Stomach smooth muscle (tissue), 2 donors: ENCODE data around the gene NUBP2.

ENCODE experiments used
- H3K27ac ChIP-seq: one replicate; pipeline ENCODE4 v1.7.0; 2013; ENCODE audit warnings: mild to moderate bottlenecking, low read length, inconsistent platforms
- H3K27me3 ChIP-seq, 2 donors: one replicate each; pipeline ENCODE4 v1.7.0; 2013; ENCODE audit warnings: low read length in 2 of 2; ENCODE audit not compliant: insufficient read depth in 2 of 2, control insufficient read depth in 1 of 2
- H3K36me3 ChIP-seq, 2 donors: one replicate each; pipeline ENCODE4 v1.7.0; 2013; ENCODE audit warnings: low read length in 2 of 2; ENCODE audit not compliant: control insufficient read depth in 2 of 2, insufficient read depth in 2 of 2
- H3K4me1 ChIP-seq: one replicate; pipeline ENCODE4 v1.7.0; 2013; ENCODE audit warnings: low read length; ENCODE audit not compliant: control insufficient read depth, insufficient read depth
- H3K4me3 ChIP-seq, 2 donors: one replicate each; pipeline ENCODE4 v1.7.0; 2013; ENCODE audit warnings: low read length in 2 of 2
- H3K9ac ChIP-seq, 2 donors: one replicate each; pipeline ENCODE4 v1.7.0; 2013; ENCODE audit warnings: low read length in 2 of 2, mild to moderate bottlenecking in 1 of 2
- H3K9me3 ChIP-seq, 2 donors: one replicate each; pipeline ENCODE4 v1.7.0; 2013; ENCODE audit warnings: low read length in 2 of 2; ENCODE audit not compliant: control insufficient read depth in 2 of 2
- donor health status: healthy.
- donor health status: Pancreatic carcinoma.

NUBP2 gene

DNA sequence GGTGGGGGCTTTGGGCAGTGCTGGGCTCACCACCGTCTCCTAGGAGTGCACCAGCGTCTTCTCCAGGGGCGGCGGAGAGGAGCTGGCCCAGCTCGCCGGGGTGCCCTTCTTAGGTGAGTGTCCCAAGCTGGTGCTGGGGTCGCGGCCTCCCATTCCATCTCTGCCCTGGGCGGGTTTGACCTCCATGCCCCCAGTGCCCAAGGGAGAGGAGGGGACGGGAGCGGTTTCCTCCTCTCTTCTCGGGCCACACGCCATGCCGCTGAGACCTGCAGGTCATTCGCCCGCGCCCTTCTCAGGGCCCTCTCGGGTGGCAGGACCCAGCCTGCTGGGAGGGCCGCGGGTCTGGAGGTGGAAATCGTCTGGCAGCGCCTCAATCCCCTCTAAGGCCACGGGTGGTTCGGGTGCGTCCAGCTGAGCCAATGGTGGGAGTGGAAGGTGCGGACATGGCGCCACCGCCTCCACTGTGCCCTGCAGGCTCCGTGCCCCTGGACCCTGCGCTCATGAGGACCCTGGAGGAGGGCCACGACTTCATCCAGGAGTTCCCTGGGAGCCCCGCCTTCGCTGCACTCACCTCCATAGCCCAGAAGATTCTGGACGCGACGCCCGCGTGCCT is 5.4 kb downstream of the NUBP2 start:
- Histone ChIP-seq H3K36me3 (peaks cover 14 to 20% of the 10 kb centered on the region in 2 donors), H3K4me1 (peaks cover 18% of the 10 kb centered on the region), H3K9me3 (no peaks in the 10 kb centered on the region), H3K27me3 (no peaks in the 10 kb centered on the region), H3K27ac (no peak overlapping the region), H3K9ac (no peak overlapping the region), H3K4me3 (no peak overlapping the region)

GRCh38 chr16:1788708-1789100 is 5.9 kb downstream of the NUBP2 start:
- Histone ChIP-seq H3K27me3 (no peaks in the 10 kb centered on the region), H3K27ac (no peak overlapping the region), H3K4me3 (no peak overlapping the region), H3K9ac (no peak overlapping the region), H3K9me3 (no peaks in the 10 kb centered on the region), H3K36me3 (peaks cover 14 to 20% of the 10 kb centered on the region in 2 donors), H3K4me1 (peaks cover 14% of the 10 kb centered on the region)

GRCh38 chr16:1789643-1790045 is 6.9 kb downstream of the NUBP2 start:
- no peaks in the 10 kb centered on the region for H3K27me3 ChIP-seq
- H3K36me3 ChIP-seq = peaks cover 14 to 20% of the 10 kb centered on the region in 2 donors
- no peak overlapping the region for H3K9ac ChIP-seq
- H3K9me3 ChIP-seq = no peaks in the 10 kb centered on the region
- no peak overlapping the region for H3K4me3 ChIP-seq
- H3K27ac ChIP-seq = no peak overlapping the region
- peaks cover 8% of the 10 kb centered on the region for H3K4me1 ChIP-seq

DNA sequence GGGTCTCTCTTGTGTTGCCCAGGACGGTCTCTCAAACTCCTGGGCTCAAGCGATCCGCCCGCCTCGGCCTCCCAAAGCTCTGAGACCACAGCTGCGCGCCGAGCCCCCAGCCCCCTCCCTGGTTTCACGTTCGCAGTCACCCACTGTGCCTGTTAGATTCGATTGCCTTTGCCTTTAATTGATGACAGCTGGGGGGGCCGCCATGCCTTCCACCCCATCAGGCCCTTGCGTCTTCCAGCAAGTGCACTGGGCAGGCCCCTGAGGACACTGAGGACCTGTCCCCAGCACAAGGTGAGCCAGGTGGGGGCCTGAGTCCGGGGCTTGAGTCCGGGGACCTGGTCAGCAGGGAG is 7.5 kb downstream of the NUBP2 start:
- no peak overlapping the region for H3K4me3 ChIP-seq
- H3K36me3 ChIP-seq = peaks cover 13 to 18% of the 10 kb centered on the region in 2 donors
- no peak overlapping the region for H3K9ac ChIP-seq
- H3K27me3 ChIP-seq = no peaks in the 10 kb centered on the region
- H3K9me3 ChIP-seq = no peaks in the 10 kb centered on the region
- no peak overlapping the region for H3K27ac ChIP-seq
- H3K4me1 ChIP-seq = peaks cover 4% of the 10 kb centered on the region

GRCh38 chr16:1790611-1791255 is 8.0 kb downstream of the NUBP2 start:
- H3K27ac ChIP-seq = no peak overlapping the region
- H3K4me1 ChIP-seq = peaks cover under 1% of the 10 kb centered on the region
- no peaks in the 10 kb centered on the region for H3K9me3 ChIP-seq
- no peak overlapping the region for H3K9ac ChIP-seq
- H3K36me3 ChIP-seq = peaks cover 11 to 18% of the 10 kb centered on the region in 2 donors
- no peak overlapping the region for H3K4me3 ChIP-seq
- H3K27me3 ChIP-seq = no peaks in the 10 kb centered on the region

GRCh38 chr16:1791256-1791942 is 8.6 kb downstream of the NUBP2 start:
- Histone ChIP-seq H3K9ac (no peak overlapping the region), H3K27ac (no peak overlapping the region), H3K27me3 (no peaks in the 10 kb centered on the region), H3K36me3 (peaks cover 11 to 15% of the 10 kb centered on the region in 2 donors), H3K9me3 (no peaks in the 10 kb centered on the region), H3K4me1 (no peaks in the 10 kb centered on the region), H3K4me3 (no peak overlapping the region)

- Histone ChIP-seq H3K4me1 (no peaks in the 10 kb centered on the region), H3K9ac (no peak overlapping the region), H3K4me3 (no peak overlapping the region), H3K27ac (no peak overlapping the region), H3K9me3 (no peaks in the 10 kb centered on the region), H3K27me3 (no peaks in the 10 kb centered on the region), H3K36me3 (peaks cover 9 to 11% of the 10 kb centered on the region in 2 donors)
Observed at GRCh38 chr16:1791943-1792812, 9.4 kb downstream of the NUBP2 start.

DNA sequence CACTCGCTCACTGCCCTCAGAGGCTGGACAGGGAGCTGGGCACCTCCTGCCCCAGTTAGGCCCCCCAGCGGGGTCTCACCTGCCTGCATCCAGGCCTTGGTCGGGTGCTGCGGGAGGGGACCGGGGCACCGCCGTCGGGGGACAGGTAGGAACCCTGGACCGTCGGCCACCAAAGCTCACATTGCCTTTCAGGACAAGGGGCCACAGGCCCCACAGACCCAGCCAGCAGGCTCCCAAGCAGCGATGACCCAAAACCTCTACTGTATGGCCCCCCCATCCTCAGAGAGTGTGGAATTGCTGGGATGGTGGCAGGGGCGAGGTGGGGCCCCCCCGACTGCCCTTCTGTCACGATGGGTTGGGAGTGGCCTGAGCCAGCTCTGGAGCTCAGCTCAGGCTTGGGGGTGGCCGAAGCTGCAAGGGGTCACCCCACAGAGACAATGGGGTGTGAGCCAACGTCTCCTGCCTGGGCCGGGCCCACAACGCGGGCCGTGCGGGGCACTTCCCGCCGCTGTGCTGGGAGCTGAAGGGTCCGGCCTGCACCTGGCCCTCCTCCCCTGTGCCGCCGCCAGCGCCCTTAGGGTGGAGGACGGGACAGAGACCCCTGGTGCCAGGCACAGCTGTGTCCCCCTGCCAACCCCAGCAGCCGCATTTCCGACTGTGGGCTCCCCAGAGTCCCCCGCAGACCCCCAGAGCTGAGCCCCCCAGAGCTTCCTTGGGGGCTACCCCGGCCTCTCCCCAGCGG is 10.2 kb downstream of the NUBP2 start:
- Histone ChIP-seq H3K4me3 (no peak overlapping the region), H3K9ac (no peak overlapping the region), H3K9me3 (no peaks in the 10 kb centered on the region), H3K27ac (no peak overlapping the region), H3K27me3 (no peaks in the 10 kb centered on the region), H3K4me1 (no peaks in the 10 kb centered on the region), H3K36me3 (peaks cover 8 to 9% of the 10 kb centered on the region in 2 donors)

GRCh38 chr16:1793578-1794220 is 10.9 kb downstream of the NUBP2 start, which contains the start of gene IGFALS:
Gene IGFALS, minus strand, starts transcription at chr16:1793705. Its CDS starts 53 bp downstream, at chr16:1793652.
- no peak within 1 kb of the TSS for H3K27ac ChIP-seq
- peaks cover 3 to 6% of the 10 kb centered on the region in 2 donors for H3K36me3 ChIP-seq
- no peaks in the 10 kb centered on the region for H3K4me1 ChIP-seq
- H3K9me3 ChIP-seq = no peaks in the 10 kb centered on the region
- H3K27me3 ChIP-seq = no peaks in the 10 kb centered on the region
- H3K9ac ChIP-seq = no peak within 1 kb of the TSS
- H3K4me3 ChIP-seq = no peak within 1 kb of the TSS
